Dermis blood vessel endothelial cell (primary cell): Measurements from ENCODE around the gene SLC43A3. TPM values are rescaled to one million over a fixed set of nuclear protein-coding genes. Genes with fewer than 3 reads are reported as not detected.

Source experiments
- total RNA-seq: library from RNA; depleted of rRNA; stranded (reverse); fragments of >200 nt; gene quantifications from 2 replicates; pipeline ENCODE4 v1.2.3, GENCODE V29; 2014

SLC43A3 gene
- total RNA-seq, 1 donor from 2014 or later, result 57.7 TPM

Other genes with a start within 250 kb of the SLC43A3 start
- gene LRRC55, start 245.2 kb downstream of the SLC43A3 start, total RNA-seq, result 0.05 and 0.34 TPM in 2 replicates
- gene APLNR, start 189.9 kb downstream of the SLC43A3 start, total RNA-seq, result 3.0 and 19.6 TPM in 2 replicates
- gene TNKS1BP1, start 102.2 kb downstream of the SLC43A3 start, total RNA-seq, result 74.3 and 79.6 TPM in 2 replicates
- gene SSRP1, start 91.2 kb downstream of the SLC43A3 start, total RNA-seq, result 58.9 and 160 TPM in 2 replicates
- gene P2RX3, start 88.8 kb downstream of the SLC43A3 start, total RNA-seq, result not detected in 2 replicates
- not detected in 2 replicates for gene PRG3, start 46.0 kb downstream of the SLC43A3 start, total RNA-seq
- gene PRG2, start 36.5 kb downstream of the SLC43A3 start, total RNA-seq, result 0.19 TPM in 1 of 2 replicates, not detected in the other
- gene RTN4RL2, start 33.4 kb upstream of the SLC43A3 start, total RNA-seq, result 0.14 and 0.51 TPM in 2 replicates
- 16.7 and 18.4 TPM in 2 replicates for gene SLC43A1, start 88.6 kb upstream of the SLC43A3 start, total RNA-seq
- gene TIMM10, start 103.6 kb upstream of the SLC43A3 start, total RNA-seq, result 28.1 and 39.8 TPM in 2 replicates
- gene SMTNL1, start 110.5 kb upstream of the SLC43A3 start, total RNA-seq, result not detected in 2 replicates
- 37.4 and 41.5 TPM in 2 replicates for gene UBE2L6, start 140.6 kb upstream of the SLC43A3 start, total RNA-seq
- 0.19 and 0.85 TPM in 2 replicates for gene SERPING1, start 170.6 kb upstream of the SLC43A3 start, total RNA-seq
- 0.05 TPM in 1 of 2 replicates, not detected in the other for gene YPEL4, start 222.8 kb upstream of the SLC43A3 start, total RNA-seq
- 24.6 and 26.5 TPM in 2 replicates for gene CLP1, start 230.6 kb upstream of the SLC43A3 start, total RNA-seq
- gene ZDHHC5, start 241.0 kb upstream of the SLC43A3 start, total RNA-seq, result 34.0 and 55.9 TPM in 2 replicates